HuH-7.5 (cell line): ENCODE measurements around the gene GATA5.
"Not testable (repeated sequence)": the region's sequence is repeated elsewhere in the genome, so short reads cannot be mapped to it uniquely, and the experiment has no call there.

Experiments used
- DNase-seq: peaks from one replicate; pipeline ENCODE4 v3.0.0; 2011; ENCODE audit warnings: low spot score

The GATA5 gene

GRCh38 chr20:62429455-62430310 is 46.1 kb downstream of the GATA5 start:
- DNase-seq: no peak

- no peak for DNase-seq
Observed at GRCh38 chr20:62428396-62429295, 47.1 kb downstream of the GATA5 start.

- no peak for DNase-seq
Observed at GRCh38 chr20:62428002-62428372, 47.8 kb downstream of the GATA5 start.

- no peak for DNase-seq
Observed at GRCh38 chr20:62427172-62428001, 48.4 kb downstream of the GATA5 start, which contains the start of gene RBBP8NL. Gene RBBP8NL, minus strand, starts transcription at chr20:62427539. Its CDS starts 7,892 bp downstream, at chr20:62419647.

GRCh38 chr20:62426699-62427131 is 49.1 kb downstream of the GATA5 start:
- no peak for DNase-seq

- not testable (repeated sequence) for DNase-seq
Observed at GRCh38 chr20:62426059-62426348, 49.8 kb downstream of the GATA5 start.

GRCh38 chr20:62425281-62426058 is 50.3 kb downstream of the GATA5 start:
- no peak for DNase-seq

- no peak for DNase-seq
Observed at GRCh38 chr20:62424249-62425107, 51.3 kb downstream of the GATA5 start.

- DNase-seq: no peak
Observed at GRCh38 chr20:62423326-62423706, 52.5 kb downstream of the GATA5 start.

- no peak for DNase-seq
Observed at GRCh38 chr20:62422636-62423325, 53.0 kb downstream of the GATA5 start.

- no peak for DNase-seq
Observed at GRCh38 chr20:62421716-62421990, 54.1 kb downstream of the GATA5 start.

- no peak for DNase-seq
Observed at GRCh38 chr20:62420846-62421715, 54.7 kb downstream of the GATA5 start.

- no peak for DNase-seq
Observed at GRCh38 chr20:62419759-62420158, 56.0 kb downstream of the GATA5 start.

- DNase-seq: no peak
Observed at GRCh38 chr20:62418709-62419487, 56.9 kb downstream of the GATA5 start.

- DNase-seq: no peak
Observed at GRCh38 chr20:62417981-62418708, 57.6 kb downstream of the GATA5 start.

GRCh38 chr20:62416651-62417637 is 58.9 kb downstream of the GATA5 start:
- no peak for DNase-seq
